NT2/D1 (cell line): ENCODE measurements around the gene HOXD11.

ENCODE experiments used
- SUZ12 ChIP-seq: IDR thresholded peaks from 2 replicates; pipeline ENCODE4 v1.6.1; 2011; ENCODE audit not compliant: insufficient read length, insufficient read depth; ENCODE audit errors: extremely low read depth
- YY1 ChIP-seq: IDR thresholded peaks from 2 replicates; pipeline ENCODE4 v1.6.1; 2011; ENCODE audit not compliant: insufficient read length, insufficient read depth
- ZNF274 ChIP-seq: IDR thresholded peaks from 2 replicates; pipeline ENCODE4 v1.6.1; 2011; ENCODE audit warnings: mild to moderate bottlenecking, low read depth, low read length

GRCh38 chr2:176112375-176113302 lies 5.6 kb downstream of the HOXD11 start:
- TF ChIP-seq ZNF274 = no peak
- TF ChIP-seq YY1 = no peak
- no peak for TF ChIP-seq SUZ12
